Central memory CD8-positive, alpha-beta T cell (primary cell): ENCODE data around the gene AKAP5.

ENCODE experiments used
- ATAC-seq: fragments of 150-1000 bp; cut with Tn5 transposase; replicated peaks from 2 replicates; pipeline ENCODE4 v1.10.0; 2022; ENCODE audit warnings: mild to moderate bottlenecking, moderate FRiP score, moderate number of reproducible peaks; ENCODE audit not compliant: poor library complexity, severe bottlenecking; ENCODE audit errors: extremely low read depth
- DNase-seq, 2 donors: peaks; one replicate each; pipeline ENCODE4 v3.0.0; 2021; ENCODE audit warnings: low spot score in 2 of 2
- H3K27ac Mint-ChIP-seq: one replicate; pipeline ENCODE4 v1.8.0; 2022; ENCODE audit warnings: low read depth, mild to moderate bottlenecking, moderate library complexity, mixed read lengths
- H3K27me3 Mint-ChIP-seq: one replicate; pipeline ENCODE4 v1.8.0; 2022; ENCODE audit warnings: mixed read lengths
- H3K36me3 Mint-ChIP-seq: one replicate; pipeline ENCODE4 v1.8.0; 2022; ENCODE audit warnings: mild to moderate bottlenecking, moderate library complexity, mixed read lengths; ENCODE audit not compliant: insufficient read depth
- H3K4me1 Mint-ChIP-seq: one replicate; pipeline ENCODE4 v1.8.0; 2022; ENCODE audit warnings: mixed read lengths
- H3K4me3 Mint-ChIP-seq: one replicate; pipeline ENCODE4 v1.8.0; 2022; ENCODE audit warnings: mild to moderate bottlenecking, moderate library complexity, mixed read lengths
- H3K9me3 Mint-ChIP-seq: one replicate; pipeline ENCODE4 v1.8.0; 2022; ENCODE audit warnings: mixed read lengths

Gene AKAP5

GRCh38 chr14:64465831-64466554 lies 694 bp downstream of the AKAP5 start:
- peak overlapping the region; percentile 61 for H3K27ac Mint-ChIP-seq
- H3K36me3 Mint-ChIP-seq: peaks cover 2% of the 10 kb centered on the region
- H3K4me3 Mint-ChIP-seq: peak overlapping the region; percentile 83
- DNase-seq (no peak), ATAC-seq (no peak)
- peaks cover 28% of the 10 kb centered on the region for H3K4me1 Mint-ChIP-seq
- no peaks in the 10 kb centered on the region for H3K9me3 Mint-ChIP-seq
- no peaks in the 10 kb centered on the region for H3K27me3 Mint-ChIP-seq

GRCh38 chr14:64467101-64467500 lies 1.8 kb downstream of the AKAP5 start:
- Mint-ChIP-seq H3K4me1 (peaks cover 25% of the 10 kb centered on the region), H3K36me3 (peaks cover 2% of the 10 kb centered on the region), H3K9me3 (no peaks in the 10 kb centered on the region), H3K4me3 (no peak overlapping the region), H3K27me3 (no peaks in the 10 kb centered on the region), H3K27ac (no peak overlapping the region)
- no peak for ATAC-seq
- DNase-seq: no peak

GRCh38 chr14:64467566-64467965 lies 2.3 kb downstream of the AKAP5 start:
- DNase-seq: no peak
- Mint-ChIP-seq H3K27me3 (no peaks in the 10 kb centered on the region), H3K4me3 (no peak overlapping the region), H3K27ac (no peak overlapping the region), H3K4me1 (peaks cover 25% of the 10 kb centered on the region), H3K36me3 (peaks cover 2% of the 10 kb centered on the region), H3K9me3 (no peaks in the 10 kb centered on the region)
- no peak for ATAC-seq

GRCh38 chr14:64468451-64468850 lies 3.2 kb downstream of the AKAP5 start:
- DNase-seq (no peak), ATAC-seq (no peak)
- Mint-ChIP-seq H3K9me3 (no peaks in the 10 kb centered on the region), H3K27me3 (no peaks in the 10 kb centered on the region), H3K27ac (peak overlapping the region; percentile 5), H3K36me3 (peaks cover 2% of the 10 kb centered on the region), H3K4me1 (peaks cover 25% of the 10 kb centered on the region), H3K4me3 (no peak overlapping the region)

GRCh38 chr14:64474041-64474440 lies 8.7 kb downstream of the AKAP5 start:
- ATAC-seq (no peak), DNase-seq (no peak)
- Mint-ChIP-seq H3K4me3 (no peak overlapping the region), H3K4me1 (peaks cover 16% of the 10 kb centered on the region), H3K27me3 (no peaks in the 10 kb centered on the region), H3K9me3 (no peaks in the 10 kb centered on the region), H3K36me3 (peaks cover 4% of the 10 kb centered on the region), H3K27ac (no peak overlapping the region)

GRCh38 chr14:64474698-64475097 lies 9.4 kb downstream of the AKAP5 start:
- ATAC-seq: no peak
- Mint-ChIP-seq H3K9me3 (no peaks in the 10 kb centered on the region), H3K4me3 (no peak overlapping the region), H3K36me3 (peaks cover 6% of the 10 kb centered on the region), H3K27me3 (no peaks in the 10 kb centered on the region), H3K4me1 (peaks cover 16% of the 10 kb centered on the region), H3K27ac (no peak overlapping the region)
- no peak for DNase-seq

GRCh38 chr14:64475585-64476273 lies 10.4 kb downstream of the AKAP5 start:
- H3K27me3 Mint-ChIP-seq: no peaks in the 10 kb centered on the region
- ATAC-seq (no peak), DNase-seq (no peak)
- peaks cover 16% of the 10 kb centered on the region for H3K4me1 Mint-ChIP-seq
- H3K9me3 Mint-ChIP-seq: no peaks in the 10 kb centered on the region
- H3K27ac Mint-ChIP-seq: no peak overlapping the region
- no peak overlapping the region for H3K4me3 Mint-ChIP-seq
- peaks cover 6% of the 10 kb centered on the region for H3K36me3 Mint-ChIP-seq

- no peak for ATAC-seq
- Mint-ChIP-seq H3K36me3 (peaks cover 6% of the 10 kb centered on the region), H3K27me3 (no peaks in the 10 kb centered on the region), H3K27ac (no peak overlapping the region), H3K4me1 (peaks cover 16% of the 10 kb centered on the region), H3K9me3 (no peaks in the 10 kb centered on the region), H3K4me3 (no peak overlapping the region)
- DNase-seq: no peak
Measured at GRCh38 chr14:64476438-64476837, 11.1 kb downstream of the AKAP5 start.

- no peaks in the 10 kb centered on the region for H3K9me3 Mint-ChIP-seq
- ATAC-seq: peak; percentile 19
- H3K4me3 Mint-ChIP-seq: no peak overlapping the region
- peaks cover 15% of the 10 kb centered on the region for H3K4me1 Mint-ChIP-seq
- H3K27ac Mint-ChIP-seq: no peak overlapping the region
- H3K27me3 Mint-ChIP-seq: no peaks in the 10 kb centered on the region
- no peak for DNase-seq
- peaks cover 13% of the 10 kb centered on the region for H3K36me3 Mint-ChIP-seq
Measured at GRCh38 chr14:64478634-64479250, 13.4 kb downstream of the AKAP5 start.

GRCh38 chr14:64488590-64489099 lies 23.3 kb downstream of the AKAP5 start:
- H3K36me3 Mint-ChIP-seq: peaks cover 60% of the 10 kb centered on the region
- no peak overlapping the region for H3K4me3 Mint-ChIP-seq
- H3K27me3 Mint-ChIP-seq: no peaks in the 10 kb centered on the region
- peaks cover 32% of the 10 kb centered on the region for H3K4me1 Mint-ChIP-seq
- H3K27ac Mint-ChIP-seq: no peak overlapping the region
- ATAC-seq: no peak
- DNase-seq: no peak
- H3K9me3 Mint-ChIP-seq: no peaks in the 10 kb centered on the region

- Mint-ChIP-seq H3K4me3 (no peak overlapping the region), H3K27me3 (no peaks in the 10 kb centered on the region), H3K9me3 (no peaks in the 10 kb centered on the region), H3K27ac (no peak overlapping the region), H3K36me3 (peaks cover 56% of the 10 kb centered on the region), H3K4me1 (peaks cover 44% of the 10 kb centered on the region)
- ATAC-seq (no peak), DNase-seq (no peak)
Measured at GRCh38 chr14:64491637-64492036, 26.3 kb downstream of the AKAP5 start.

- Mint-ChIP-seq H3K4me1 (peaks cover 46% of the 10 kb centered on the region), H3K9me3 (no peaks in the 10 kb centered on the region), H3K4me3 (no peak overlapping the region), H3K27ac (peak overlapping the region; percentile 75), H3K27me3 (no peaks in the 10 kb centered on the region), H3K36me3 (peaks cover 50% of the 10 kb centered on the region)
- ATAC-seq: no peak
- no peak for DNase-seq
Measured at GRCh38 chr14:64493455-64493854, 28.2 kb downstream of the AKAP5 start.

- Mint-ChIP-seq H3K4me1 (peaks cover 52% of the 10 kb centered on the region), H3K4me3 (no peak overlapping the region)
Measured at GRCh38 chr14:64495252-64495651, 30.0 kb downstream of the AKAP5 start.

More at GRCh38 chr14:64495252-64495651, 30.0 kb downstream of the AKAP5 start:
- no peaks in the 10 kb centered on the region for H3K9me3 Mint-ChIP-seq
- peaks cover 46% of the 10 kb centered on the region for H3K36me3 Mint-ChIP-seq
- H3K27me3 Mint-ChIP-seq: no peaks in the 10 kb centered on the region
- no peak for ATAC-seq
- no peak for DNase-seq
- H3K27ac Mint-ChIP-seq: no peak overlapping the region
